ENCODE data around the gene DNAAF1. TPM values are rescaled to one million over a fixed set of nuclear protein-coding genes. Genes with fewer than 3 reads are reported as not detected.

Gene DNAAF1
- total and polyA plus RNA-seq, 2 of the 8 experiments (the other 6 are each of a cell fraction or from before 2014, with no cell fraction given), result 0.09 to 0.15 TPM

DNA sequence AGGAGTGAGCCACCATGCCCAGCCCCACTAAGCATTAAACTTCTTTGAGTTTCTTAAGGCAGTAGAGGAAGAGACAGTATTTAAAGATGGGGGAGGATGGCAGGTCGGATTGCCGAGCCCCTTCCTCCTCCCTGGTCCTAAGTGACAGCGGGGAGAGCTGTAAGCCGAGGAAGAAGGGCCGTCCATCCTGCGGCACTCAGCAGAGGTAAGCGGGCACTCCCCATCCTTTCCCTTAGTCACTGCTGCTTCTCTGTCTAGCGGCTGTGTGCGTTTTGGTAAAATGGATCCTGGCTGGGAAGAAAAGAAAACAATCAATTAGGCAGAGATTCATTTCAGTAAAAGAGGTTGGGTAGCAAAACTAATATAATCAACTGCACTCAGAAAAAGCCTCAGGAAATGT is 13.9 kb downstream of the DNAAF1 start:
- no peaks in the 10 kb centered on the region for H3K23me2 ChIP-seq (ENCODE audit: low read depth, low read length)
- H4K20me1 ChIP-seq (replicated peaks in 1 of 2; ENCODE audit: control insufficient read depth in 1 of 2, insufficient read depth in 2 of 2, low read length in 2 of 2), result no peaks in the 10 kb centered on the region
- no peak overlapping the region for H3K56ac ChIP-seq (replicated peaks; ENCODE audit: insufficient read length, low read depth, low read length)
- no peak overlapping the region for H2BK12ac ChIP-seq (ENCODE audit: low read depth, low read length)
- no peak overlapping the region for H2BK5ac ChIP-seq (ENCODE audit: low read depth, low read length)
- no peak overlapping the region for H3K9ac ChIP-seq (replicated peaks in 1 of 4; ENCODE audit: extremely low read depth in 1 of 4, low read depth in 3 of 4, low read length in 3 of 4)
- DNase-seq (ENCODE audit: low read depth in 1 of 2, low spot score in 2 of 2) (no peak), FAIRE-seq (no peak)
- no peak overlapping the region for H4K8ac ChIP-seq (ENCODE audit: extremely low read depth, insufficient read depth, low read length)
- H3K14ac ChIP-seq (ENCODE audit: insufficient read length), result no peak overlapping the region
- no peaks in the 10 kb centered on the region for H3K4me1 ChIP-seq (replicated peaks in 1 of 4; ENCODE audit: control insufficient read depth in 3 of 4, insufficient read depth in 4 of 4, low read length in 3 of 4)
- no peak overlapping the region for H2BK15ac ChIP-seq (ENCODE audit: low read length)
- H3K79me2 ChIP-seq (ENCODE audit: control insufficient read depth in 1 of 2, insufficient read depth in 2 of 2, low read length in 2 of 2), result no peaks in the 10 kb centered on the region
- no peaks in the 10 kb centered on the region for H3K27me3 ChIP-seq (replicated peaks in 1 of 4; ENCODE audit: control insufficient read depth in 3 of 4, extremely low read depth in 1 of 4, insufficient read depth in 3 of 4, low read length in 3 of 4)
- no peak overlapping the region for H3K23ac ChIP-seq (ENCODE audit: insufficient read length)
- no peak overlapping the region for H3K4me3 ChIP-seq (ENCODE audit: extremely low read depth in 1 of 4, insufficient read depth in 2 of 4, low read depth in 3 of 4, low read length in 4 of 4)
- WGBS, 2 experiments (ENCODE audit: extremely low coverage in 1 of 2, insufficient coverage in 1 of 2, insufficient read length in 1 of 2, insufficient replicate concordance in 2 of 2, low coverage in 1 of 2, low lambda C conversion rate in 2 of 2, missing lambda C conversion rate in 1 of 2), result 85% methylated on average over 9 of the region's 9 CpGs; no CpG with 5 or more reads in 1 of the 2 experiments
- CTCF ChIA-PET (ENCODE audit: partially characterized antibody), result interaction anchor here (1.1 to 1.7 kb wide), 3 partner anchors 12 to 20 kb away, joined by 3 to 4 read pairs (median 3); no protein-coding TSS in a partner anchor
- no peak overlapping the region for H4K5ac ChIP-seq (ENCODE audit: insufficient read length, low read depth, low read length)
- H2BK120ac ChIP-seq (replicated peaks; ENCODE audit: low read depth, low read length), result no peak overlapping the region
- no peak overlapping the region for H3K27ac ChIP-seq (ENCODE audit: low read depth, low read length)
- no peaks in the 10 kb centered on the region for H3K9me3 ChIP-seq (ENCODE audit: insufficient read depth in 2 of 2, low read depth in 1 of 2, low read length in 1 of 2)
- no peak overlapping the region for H2AFZ ChIP-seq (ENCODE audit: low read length)
- no peaks in the 10 kb centered on the region for H3K36me3 ChIP-seq (ENCODE audit: control insufficient read depth in 2 of 4, insufficient read depth in 4 of 4, low read length in 3 of 4)
- H3K4me2 ChIP-seq (ENCODE audit: insufficient read depth in 1 of 2, low read depth in 2 of 2, low read length in 2 of 2), result no peak overlapping the region
- H2AK5ac ChIP-seq (ENCODE audit: low read depth, low read length), result no peak overlapping the region
- no peaks in the 10 kb centered on the region for H3K79me1 ChIP-seq (ENCODE audit: low read depth, low read length)
- no peak overlapping the region for H3K18ac ChIP-seq (ENCODE audit: extremely low read depth, low read length)
- H2BK20ac ChIP-seq (ENCODE audit: low read length), result no peak overlapping the region
- H4K91ac ChIP-seq (replicated peaks; ENCODE audit: insufficient read length, low read length), result no peak overlapping the region
- POLR2A ChIA-PET (ENCODE audit: partially characterized antibody), result interaction anchor here (1.3 kb wide), 1 partner anchor 18 kb away, joined by 3 read pairs; no protein-coding TSS in a partner anchor
- H3K4ac ChIP-seq (replicated peaks; ENCODE audit: insufficient read length, low read depth, low read length), result no peak overlapping the region
- TF ChIP-seq PHF8 (conservative IDR thresholded peaks at IDR 0.05; ENCODE audit: low read depth, low read length), result no peak
- TF ChIP-seq RNF2 (IDR thresholded peaks at IDR 0.05; ENCODE audit: borderline replicate concordance, low read depth, low read length, missing control alignments, poor library complexity, severe bottlenecking), result no peak
- no peak for TF ChIP-seq CTBP2 (IDR thresholded peaks at IDR 0.05; ENCODE audit: borderline replicate concordance, insufficient read depth, insufficient read length, low read length)
- no peak for TF ChIP-seq EGR1 (IDR thresholded peaks at IDR 0.05; ENCODE audit: borderline replicate concordance, low read depth, low read length)
- no peak for TF ChIP-seq EP300 (IDR thresholded peaks at IDR 0.05; ENCODE audit: borderline replicate concordance in 1 of 2, low read depth in 2 of 2, low read length in 2 of 2)
- no peak for TF ChIP-seq BCL11A (IDR thresholded peaks at IDR 0.05; ENCODE audit: low read depth in 2 of 2, low read length in 2 of 2)
- TF ChIP-seq FOSL1 (IDR thresholded peaks at IDR 0.05; ENCODE audit: insufficient read depth, low read depth, low read length), result no peak
- TF ChIP-seq SP4 (IDR thresholded peaks at IDR 0.05; ENCODE audit: low read length), result no peak
- TF ChIP-seq, protein P1, sequence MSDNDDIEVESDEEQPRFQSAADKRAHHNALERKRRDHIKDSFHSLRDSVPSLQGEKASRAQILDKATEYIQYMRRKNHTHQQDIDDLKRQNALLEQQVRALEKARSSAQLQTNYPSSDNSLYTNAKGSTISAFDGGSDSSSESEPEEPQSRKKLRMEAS (IDR thresholded peaks at IDR 0.05), result no peak
- TF ChIP-seq SUZ12 (IDR thresholded peaks at IDR 0.05; ENCODE audit: low read length), result no peak
- no peak for TF ChIP-seq TAF7 (optimal IDR thresholded peaks at IDR 0.05; ENCODE audit: borderline replicate concordance, low read depth, low read length)
- no peak for TF ChIP-seq CBX8 (IDR thresholded peaks at IDR 0.05; ENCODE audit: borderline replicate concordance, low read depth, low read length)
- TF ChIP-seq GABPA (IDR thresholded peaks at IDR 0.05; ENCODE audit: borderline replicate concordance, insufficient read depth, low read length), result no peak

Data from H1 (cell line).